Neural cell (in vitro differentiated cells): ENCODE results near the gene TGFBI. TPM values are rescaled to one million over a fixed set of nuclear protein-coding genes. Genes with fewer than 3 reads are reported as not detected.

Source experiments
- H2AFZ ChIP-seq: fragments of 200-600, 300-800 bp; sonication (generic), shearing (Covaris generic); 2 replicates; pipeline ENCODE4 v1.6.0; 2014; ENCODE audit warnings: low read depth, mild to moderate bottlenecking, antibody characterized with exemption, low read length, moderate library complexity
- H3F3A ChIP-seq: fragments of 200-600 bp; shearing (Covaris generic); 2 replicates; pipeline ENCODE4 v1.6.1; 2016; ENCODE audit warnings: mild to moderate bottlenecking, moderate library complexity, mixed read lengths, antibody characterized with exemption, low read length; ENCODE audit not compliant: insufficient read depth, poor library complexity, severe bottlenecking
- H3K27ac ChIP-seq: fragments of 200-600, 300-800 bp; sonication (generic), shearing (Covaris generic); 2 replicates; pipeline ENCODE4 v1.5.1; 2014; ENCODE audit warnings: mild to moderate bottlenecking, low read length, moderate library complexity
- H3K27me3 ChIP-seq: fragments of 300-800, 200-600 bp; sonication (generic), shearing (Covaris generic); 2 replicates; pipeline ENCODE4 v1.6.0; 2014; ENCODE audit warnings: mild to moderate bottlenecking, low read depth, low read length, moderate library complexity; ENCODE audit not compliant: insufficient read depth
- H3K36me3 ChIP-seq: fragments of 300-800, 200-600 bp; sonication (generic), shearing (Covaris generic); 2 replicates; pipeline ENCODE4 v1.5.1; 2014; ENCODE audit warnings: mild to moderate bottlenecking, antibody characterized with exemption, low read length, moderate library complexity; ENCODE audit not compliant: insufficient read depth
- H3K4me2 ChIP-seq: fragments of 300-800, 200-600 bp; sonication (generic), shearing (Covaris generic); 2 replicates; pipeline ENCODE4 v1.6.0; 2014; ENCODE audit warnings: mild to moderate bottlenecking, low read length
- H3K4me3 ChIP-seq: fragments of 300-800, 200-600 bp; sonication (generic), shearing (Covaris generic); 2 replicates; pipeline ENCODE4 v1.5.1; 2014; ENCODE audit warnings: mild to moderate bottlenecking, low read length, moderate library complexity
- H3K79me2 ChIP-seq: fragments of 200-600 bp; shearing (Covaris generic); replicated peaks from 2 replicates; pipeline ENCODE4 v1.6.0; 2014; ENCODE audit warnings: mild to moderate bottlenecking, low read length, moderate library complexity; ENCODE audit not compliant: insufficient read depth
- H3K9ac ChIP-seq: fragments of 300-800, 200-600 bp; sonication (generic), shearing (Covaris generic); 2 replicates; pipeline ENCODE4 v1.6.1; 2016; ENCODE audit warnings: mild to moderate bottlenecking, low read length, mixed read lengths
- H3K9me2 ChIP-seq: fragments of 200-600 bp; shearing (Covaris generic); 2 replicates; pipeline ENCODE4 v1.6.1; 2016; ENCODE audit warnings: mild to moderate bottlenecking, low read length, mixed read lengths; ENCODE audit not compliant: insufficient read depth
- H3K9me3 ChIP-seq: fragments of 200-600, 300-800 bp; sonication (generic), shearing (Covaris generic); 2 replicates; pipeline ENCODE4 v1.6.1; 2016; ENCODE audit warnings: mild to moderate bottlenecking, mixed run types, low read length, moderate library complexity, mixed read lengths
- H4K20me1 ChIP-seq: fragments of 200-600 bp; shearing (Covaris generic); 2 replicates; pipeline ENCODE4 v1.6.1; 2016; ENCODE audit warnings: mild to moderate bottlenecking, mixed run types; ENCODE audit not compliant: insufficient read depth
- CTCF ChIP-seq: fragments of 450-650 bp; IDR thresholded peaks from 2 replicates; pipeline ENCODE4 v1.5.1; 2014; ENCODE audit warnings: antibody characterized with exemption, mild to moderate bottlenecking, moderate library complexity; ENCODE audit not compliant: poor library complexity, severe bottlenecking
- EP300 ChIP-seq: fragments of 450-650 bp; conservative IDR thresholded peaks from 2 replicates; pipeline ENCODE4 v1.6.1; 2014; ENCODE audit warnings: antibody characterized with exemption, mild to moderate bottlenecking, moderate library complexity; ENCODE audit not compliant: poor library complexity, severe bottlenecking
- EZH2 ChIP-seq: fragments of 200-600, 300-800 bp; shearing (Covaris generic), sonication (generic); IDR thresholded peaks from 2 replicates; pipeline ENCODE4 v1.6.1; 2014; ENCODE audit warnings: antibody characterized with exemption, low read length, borderline replicate concordance, mild to moderate bottlenecking; ENCODE audit not compliant: insufficient read depth, poor library complexity, severe bottlenecking
- MXI1 ChIP-seq: fragments of 450-650 bp; conservative IDR thresholded peaks from 2 replicates; pipeline ENCODE4 v1.6.1; 2014; ENCODE audit warnings: antibody characterized with exemption, mild to moderate bottlenecking; ENCODE audit not compliant: poor library complexity, severe bottlenecking
- POLR2AphosphoS5 ChIP-seq: IDR thresholded peaks from 2 replicates; pipeline ENCODE4 v1.6.1; 2012
- RAD21 ChIP-seq: fragments of 450-650 bp; conservative IDR thresholded peaks from 2 replicates; pipeline ENCODE4 v1.6.1; 2014; ENCODE audit warnings: antibody characterized with exemption, mild to moderate bottlenecking, moderate library complexity
- REST ChIP-seq: IDR thresholded peaks from 2 replicates; pipeline ENCODE4 v1.6.1; 2012; ENCODE audit warnings: borderline replicate concordance
- SMC3 ChIP-seq: fragments of 450-650 bp; conservative IDR thresholded peaks from 2 replicates; pipeline ENCODE4 v1.6.1; 2014; ENCODE audit warnings: antibody characterized with exemption, mild to moderate bottlenecking, moderate library complexity; ENCODE audit not compliant: poor library complexity
- TAF1 ChIP-seq: IDR thresholded peaks from 2 replicates; pipeline ENCODE4 v1.6.1; 2012; ENCODE audit warnings: low read depth
- polyA plus RNA-seq: library from polyadenylated mRNA; depleted of rRNA; stranded (reverse); fragments of >200 nt; gene quantifications from 2 replicates; pipeline ENCODE4 v1.2.3, GENCODE V29; 2014

Gene TGFBI
- polyA plus RNA-seq, 1 donor from 2014 or later: 0.71 TPM

- Histone ChIP-seq H3K36me3 (no peaks in the 10 kb centered on the region), H3K4me3 (no peak overlapping the region), H3F3A (no peaks in the 10 kb centered on the region), H3K9me3 (no peaks in the 10 kb centered on the region), H3K27ac (no peak overlapping the region), H4K20me1 (no peaks in the 10 kb centered on the region), H3K4me2 (no peak overlapping the region), H3K9me2 (no peaks in the 10 kb centered on the region), H2AFZ (no peak overlapping the region), H3K9ac (no peak overlapping the region), H3K27me3 (peaks cover 34% of the 10 kb centered on the region), H3K79me2 (no peaks in the 10 kb centered on the region)
- TF ChIP-seq EZH2 (no peak), POLR2AphosphoS5 (no peak), SMC3 (no peak), TAF1 (no peak), EP300 (no peak), CTCF (no peak), RAD21 (no peak), MXI1 (no peak), REST (no peak)
These were observed 1.5 kb upstream of the TGFBI start for GRCh38 chr5:136027311-136027710.

DNA sequence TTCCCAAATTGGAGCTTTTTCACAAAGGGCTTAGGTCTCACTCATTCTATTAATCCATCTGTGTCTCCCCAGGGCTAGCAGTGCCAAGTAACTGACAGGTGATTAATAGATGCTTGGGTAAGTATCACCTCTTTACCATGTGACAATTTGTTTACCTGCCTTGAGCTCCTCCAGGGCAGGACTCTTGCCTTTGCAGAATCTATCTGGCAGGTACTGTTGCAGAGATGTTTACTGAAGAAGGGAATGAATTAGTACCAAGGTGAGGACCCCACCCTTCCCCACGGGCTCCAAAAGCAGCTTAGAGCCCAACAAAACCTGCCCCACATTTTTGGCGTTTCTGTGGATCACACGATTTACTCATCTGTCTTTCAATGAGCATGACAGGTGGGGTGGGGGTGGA lies 698 bp upstream of the TGFBI start:
- Histone ChIP-seq H2AFZ (no peak overlapping the region), H3K27me3 (peaks cover 34% of the 10 kb centered on the region), H3F3A (no peaks in the 10 kb centered on the region), H3K27ac (no peak overlapping the region), H3K9me2 (no peaks in the 10 kb centered on the region), H3K4me2 (no peak overlapping the region), H4K20me1 (no peaks in the 10 kb centered on the region), H3K9ac (no peak overlapping the region), H3K79me2 (no peaks in the 10 kb centered on the region), H3K4me3 (no peak overlapping the region), H3K36me3 (no peaks in the 10 kb centered on the region), H3K9me3 (no peaks in the 10 kb centered on the region)
- TF ChIP-seq TAF1: no peak
- no peak for TF ChIP-seq SMC3
- no peak for TF ChIP-seq CTCF
- no peak for TF ChIP-seq EP300
- TF ChIP-seq MXI1: no peak
- no peak for TF ChIP-seq POLR2AphosphoS5
- TF ChIP-seq RAD21: no peak
